Right hindlimb (tissue), 1 donor: ENCODE data around the gene KRT40.

Experiments used
- DNase-seq: peaks from one replicate; pipeline ENCODE4 v3.0.0-alpha.2; 2018

The KRT40 gene

GRCh38 chr17:40995116-40995515 is 11.0 kb upstream of the KRT40 start:
- DNase-seq, result no peak

- peak; percentile 25 for DNase-seq
Observed at GRCh38 chr17:40993839-40994238, 9.7 kb upstream of the KRT40 start, which contains the start of gene KRTAP3-3. Gene KRTAP3-3, minus strand, starts transcription at chr17:40994164. Its CDS starts 67 bp downstream, at chr17:40994097.

- DNase-seq, result no peak
Observed at GRCh38 chr17:40993084-40993483, 9.0 kb upstream of the KRT40 start.

GRCh38 chr17:40992666-40993065 is 8.5 kb upstream of the KRT40 start:
- no peak for DNase-seq

GRCh38 chr17:40986920-40987319 is 2.8 kb upstream of the KRT40 start:
- no peak for DNase-seq

GRCh38 chr17:40981115-40981514 is 3.0 kb downstream of the KRT40 start:
- no peak for DNase-seq

- peak; percentile 85 for DNase-seq
Observed at GRCh38 chr17:40980596-40980995, 3.5 kb downstream of the KRT40 start.

- DNase-seq, result no peak
Observed at GRCh38 chr17:40980117-40980516, 4.0 kb downstream of the KRT40 start.

GRCh38 chr17:40978575-40979151 is 5.5 kb downstream of the KRT40 start:
- DNase-seq, result no peak

GRCh38 chr17:40975516-40975915 is 8.6 kb downstream of the KRT40 start:
- DNase-seq, result no peak

- no peak for DNase-seq
Observed at GRCh38 chr17:40974366-40974765, 9.8 kb downstream of the KRT40 start.

- no peak for DNase-seq
Observed at GRCh38 chr17:40967582-40967981, 16.5 kb downstream of the KRT40 start.

- no peak for DNase-seq
Observed at GRCh38 chr17:40966848-40967247, 17.3 kb downstream of the KRT40 start, which contains the start of gene KRT39. Gene KRT39, minus strand, starts transcription at chr17:40966948. Its CDS starts 92 bp downstream, at chr17:40966856.

GRCh38 chr17:40963838-40964237 is 20.3 kb downstream of the KRT40 start:
- no peak for DNase-seq

GRCh38 chr17:40962059-40962561 is 22.0 kb downstream of the KRT40 start:
- DNase-seq, result no peak

GRCh38 chr17:40961591-40961990 is 22.5 kb downstream of the KRT40 start:
- DNase-seq, result no peak

- DNase-seq, result no peak
Observed at GRCh38 chr17:40960144-40960543, 24.0 kb downstream of the KRT40 start.

GRCh38 chr17:40958086-40958953 is 25.8 kb downstream of the KRT40 start:
- DNase-seq, result no peak

GRCh38 chr17:40956401-40957254 is 27.5 kb downstream of the KRT40 start:
- no peak for DNase-seq

GRCh38 chr17:40953881-40954280 is 30.2 kb downstream of the KRT40 start:
- no peak for DNase-seq

- no peak for DNase-seq
Observed at GRCh38 chr17:40952661-40953060, 31.5 kb downstream of the KRT40 start.

- no peak for DNase-seq
Observed at GRCh38 chr17:40952154-40952553, 32.0 kb downstream of the KRT40 start.

GRCh38 chr17:40951011-40951622 is 33.0 kb downstream of the KRT40 start:
- no peak for DNase-seq
